Esophagus muscularis mucosa (tissue), 4 donors: ENCODE data around the gene C1orf52. TPM values are rescaled to one million over a fixed set of nuclear protein-coding genes. Genes with fewer than 3 reads are reported as not detected.
A peak's percentile ranks its signal among the peaks of the same experiment; 100 is the strongest.

Source experiments
- DNase-seq: peaks from one replicate; pipeline ENCODE4 v3.0.0-alpha.2; 2017; ENCODE audit errors: extremely low spot score
- H3K27ac ChIP-seq, 4 donors: fragments of 200-600 bp; sonication (generic); replicated peaks in 1 of 4; 1 replicate in 3 of 4; 2 replicates in 1 of 4; pipeline ENCODE4 v1.5.1; 2016 to 2019; ENCODE audit warnings: mild to moderate bottlenecking in 1 of 4
- H3K27me3 ChIP-seq, 4 donors: fragments of 200-600 bp; sonication (generic); one replicate each; pipeline versions ENCODE4 v1.5.1 to v1.6.0; 2016 to 2019
- H3K36me3 ChIP-seq, 4 donors: fragments of 200-600 bp; sonication (generic); one replicate each; pipeline ENCODE4 v1.5.1; 2016 to 2019
- H3K4me1 ChIP-seq, 4 donors: fragments of 200-600 bp; sonication (generic); one replicate each; pipeline ENCODE4 v1.5.1; 2016 to 2019
- H3K4me3 ChIP-seq, 4 donors: fragments of 200-600 bp; sonication (generic); 1 replicate in 2 of 4; 2 replicates in 2 of 4; pipeline ENCODE4 v1.5.1; 2016 to 2019; ENCODE audit warnings: mild to moderate bottlenecking in 4 of 4, moderate library complexity in 1 of 4
- H3K9me3 ChIP-seq, 4 donors: fragments of 200-600 bp; sonication (generic); 1 replicate in 3 of 4; 2 replicates in 1 of 4; pipeline ENCODE4 v1.5.1; 2016 to 2019
- CTCF ChIP-seq, 3 experiments: fragments of 200-600 bp in 2 of 3; fragments of 450-650 bp in 1 of 3; sonication (generic) in 2 of 3; IDR thresholded peaks; one replicate each; pipeline ENCODE4 v1.5.1; 2017 to 2019; ENCODE audit warnings: antibody characterized with exemption in 3 of 3, mild to moderate bottlenecking in 2 of 3, moderate library complexity in 1 of 3
- EP300 ChIP-seq: sonication (generic); formaldehyde crosslinking; IDR thresholded peaks from one replicate; pipeline ENCODE4 v1.6.1; 2017; ENCODE audit warnings: antibody characterized with exemption
- POLR2A ChIP-seq: fragments of 450-650 bp; IDR thresholded peaks from one replicate; pipeline ENCODE4 v1.6.1; 2017; ENCODE audit warnings: antibody characterized with exemption, moderate library complexity, mild to moderate bottlenecking, low read depth
- POLR2AphosphoS5 ChIP-seq, 2 donors: sonication (generic); formaldehyde crosslinking; IDR thresholded peaks; one replicate each; pipeline ENCODE4 v1.6.1; 2017; ENCODE audit warnings: antibody characterized with exemption in 2 of 2
- WGBS: methylation state at CpG from one replicate; pipeline ENCODE4 v1.1.5; 2018; 5-methylcytosine and 5-hydroxymethylcytosine counted together
- intact Hi-C: fragments of 100-400 bp; cut with DNase I; formaldehyde crosslinking; loops from one replicate; pipeline ENCODE4 v1.15.1; 2023
- total RNA-seq, 4 donors: library from RNA; depleted of rRNA; stranded (reverse); fragments of >200 nt; gene quantifications; one replicate each; pipeline versions ENCODE4 v1.1.0 to v1.2.1, GENCODE V29; 2016

Gene C1orf52
- total RNA-seq, 4 donors from 2014 or later, result 11.2 to 22.4 (median 15.4) TPM

- H3K4me3 ChIP-seq, result no peak overlapping the region
- H3K36me3 ChIP-seq, result no peaks in the 10 kb centered on the region
- H3K9me3 ChIP-seq, result no peaks in the 10 kb centered on the region
- no peaks in the 10 kb centered on the region for H3K27me3 ChIP-seq
- TF ChIP-seq CTCF (IDR thresholded peaks at IDR 0.05) (no peak), EP300 (no peak), POLR2A (no peak), POLR2AphosphoS5 (IDR thresholded peaks at IDR 0.05) (no peak)
- WGBS, result 35% methylated on average over 1 of the region's 1 CpG
- DNase-seq, result no peak
- peak overlapping the region; percentile 66 to 72 (median 69) for H3K27ac ChIP-seq
- intact Hi-C loops, result no loop called here
- peaks cover 14 to 24% (median 22%) of the 10 kb centered on the region in 4 donors for H3K4me1 ChIP-seq
These were observed 37.5 kb upstream of the C1orf52 start for GRCh38 chr1:85296980-85297379.

GRCh38 chr1:85295654-85296053, 36.2 kb upstream of the C1orf52 start:
- H3K27me3 ChIP-seq, result no peaks in the 10 kb centered on the region
- intact Hi-C loops, result no loop called here
- no peak overlapping the region for H3K4me3 ChIP-seq
- H3K36me3 ChIP-seq, result no peaks in the 10 kb centered on the region
- 86% methylated on average over 1 of the region's 4 CpGs for WGBS
- DNase-seq, result no peak
- H3K27ac ChIP-seq, result no peak overlapping the region
- no peak for TF ChIP-seq EP300
- no peak for TF ChIP-seq POLR2AphosphoS5 (IDR thresholded peaks at IDR 0.05)
- no peak for TF ChIP-seq POLR2A
- no peak for TF ChIP-seq CTCF (IDR thresholded peaks at IDR 0.05)
- H3K9me3 ChIP-seq, result no peaks in the 10 kb centered on the region
- H3K4me1 ChIP-seq, result peaks cover 14 to 24% (median 22%) of the 10 kb centered on the region in 4 donors

- Histone ChIP-seq H3K4me3 (no peak overlapping the region), H3K36me3 (no peaks in the 10 kb centered on the region), H3K27ac (no peak overlapping the region), H3K27me3 (no peaks in the 10 kb centered on the region), H3K9me3 (no peaks in the 10 kb centered on the region), H3K4me1 (peaks cover 14 to 24% (median 22%) of the 10 kb centered on the region in 4 donors)
- intact Hi-C loops, result no loop called here
- TF ChIP-seq EP300 (no peak), POLR2A (no peak)
- DNase-seq, result no peak
- WGBS, result 41% methylated on average over 3 of the region's 3 CpGs
These were observed 35.6 kb upstream of the C1orf52 start for GRCh38 chr1:85295006-85295431.

- H3K27ac ChIP-seq, result no peak overlapping the region
- 93% methylated on average over 2 of the region's 2 CpGs for WGBS
- no peak for TF ChIP-seq POLR2AphosphoS5 (IDR thresholded peaks at IDR 0.05)
- no peak for TF ChIP-seq CTCF (IDR thresholded peaks at IDR 0.05)
- no peak for TF ChIP-seq EP300
- TF ChIP-seq POLR2A, result no peak
- intact Hi-C loops, result no loop called here
- no peaks in the 10 kb centered on the region for H3K36me3 ChIP-seq
- H3K27me3 ChIP-seq, result no peaks in the 10 kb centered on the region
- H3K4me3 ChIP-seq, result no peak overlapping the region
- no peaks in the 10 kb centered on the region for H3K9me3 ChIP-seq
- H3K4me1 ChIP-seq, result peaks cover 0 to 4% (median 0%) of the 10 kb centered on the region in 4 donors
- DNase-seq, result no peak
These were observed 31.4 kb upstream of the C1orf52 start for GRCh38 chr1:85290826-85291225.

GRCh38 chr1:85289848-85290335, 30.4 kb upstream of the C1orf52 start:
- no peaks in the 10 kb centered on the region for H3K4me1 ChIP-seq
- H3K27ac ChIP-seq, result no peak overlapping the region
- no peak for DNase-seq
- WGBS, result 93% methylated on average over 4 of the region's 4 CpGs
- no peak overlapping the region for H3K4me3 ChIP-seq
- intact Hi-C loops, result no loop called here
- TF ChIP-seq POLR2A (no peak), CTCF (IDR thresholded peaks at IDR 0.05) (no peak), EP300 (no peak), POLR2AphosphoS5 (IDR thresholded peaks at IDR 0.05) (no peak)
- no peaks in the 10 kb centered on the region for H3K9me3 ChIP-seq
- no peaks in the 10 kb centered on the region for H3K27me3 ChIP-seq
- H3K36me3 ChIP-seq, result no peaks in the 10 kb centered on the region
